Erythroblast (primary cell): Measurements from ENCODE around the gene COQ6.
"Not testable (repeated sequence)": the region's sequence is repeated elsewhere in the genome, so short reads cannot be mapped to it uniquely, and the experiment has no call there.

Experiments used
- DNase-seq, 2 experiments: peaks; one replicate each; lab custom pipeline; 2025; lab: John Stamatoyannopoulos, UW
- GATA1 ChIP-seq: IDR thresholded peaks from 2 replicates; pipeline ENCODE4 v1.6.1; 2011; ENCODE audit warnings: low read depth, mild to moderate bottlenecking, control low read depth, low read length, moderate library complexity
- POLR2A ChIP-seq: IDR thresholded peaks from 2 replicates; pipeline ENCODE4 v1.6.1; 2011; ENCODE audit warnings: mild to moderate bottlenecking, low read length

The COQ6 gene

DNA sequence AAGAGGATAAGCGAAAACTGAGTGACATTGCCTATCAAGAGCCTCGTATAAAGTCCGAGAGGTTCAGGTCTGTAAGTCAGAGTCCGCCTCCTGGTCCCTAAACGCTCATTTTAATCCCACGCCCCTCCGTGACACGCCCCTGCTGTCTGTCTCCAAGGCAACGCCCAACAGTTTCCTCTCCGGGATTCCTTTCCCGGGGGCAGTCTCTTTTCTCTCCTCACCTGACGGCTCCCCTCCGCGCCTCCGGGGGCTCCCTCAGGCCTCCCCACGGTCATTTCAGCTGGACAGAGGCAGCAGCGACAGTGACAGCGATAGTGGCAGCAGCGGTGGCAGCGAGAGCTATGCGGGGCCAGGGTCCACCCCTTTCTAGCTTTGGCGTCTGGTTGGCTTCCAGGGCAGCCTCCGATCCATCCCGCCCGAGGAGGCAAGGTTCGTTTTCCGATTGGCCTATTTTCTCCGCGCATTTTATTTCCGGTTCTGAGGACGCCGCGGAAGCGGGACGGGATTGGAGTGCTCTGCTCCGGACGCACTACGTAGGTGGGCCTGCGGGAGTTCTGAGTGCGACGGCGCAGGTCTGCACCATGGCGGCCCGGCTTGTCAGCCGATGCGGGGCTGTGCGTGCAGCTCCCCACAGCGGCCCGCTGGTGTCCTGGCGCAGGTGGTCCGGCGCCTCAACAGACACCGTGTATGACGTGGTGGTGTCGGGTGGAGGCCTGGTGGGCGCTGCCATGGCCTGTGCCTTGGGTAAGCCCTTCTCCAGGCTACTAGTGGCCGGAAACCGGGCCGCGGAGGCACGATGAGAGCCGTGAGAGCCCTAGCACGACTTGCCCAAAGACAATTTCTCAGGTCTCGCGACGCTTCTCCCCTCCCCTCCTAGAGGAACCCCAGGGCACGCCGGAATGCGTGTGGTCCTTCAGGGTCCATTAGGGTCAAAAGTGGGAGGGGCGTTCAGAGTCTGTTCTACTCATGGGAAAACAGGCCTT, at the start of gene COQ6, which contains the start of gene FAM161B:
TSS of gene COQ6 (plus strand) at position 551 of the 983 bp plus-strand sequence. CDS start at position 582, 31 bp downstream.
TSS of gene FAM161B (minus strand) at position 343 of the 983 bp plus-strand sequence. CDS start at position 275, 68 bp downstream.
- peak; percentile 96 for DNase-seq
- peak; percentile 93 for TF ChIP-seq POLR2A
- no peak for TF ChIP-seq GATA1

DNA sequence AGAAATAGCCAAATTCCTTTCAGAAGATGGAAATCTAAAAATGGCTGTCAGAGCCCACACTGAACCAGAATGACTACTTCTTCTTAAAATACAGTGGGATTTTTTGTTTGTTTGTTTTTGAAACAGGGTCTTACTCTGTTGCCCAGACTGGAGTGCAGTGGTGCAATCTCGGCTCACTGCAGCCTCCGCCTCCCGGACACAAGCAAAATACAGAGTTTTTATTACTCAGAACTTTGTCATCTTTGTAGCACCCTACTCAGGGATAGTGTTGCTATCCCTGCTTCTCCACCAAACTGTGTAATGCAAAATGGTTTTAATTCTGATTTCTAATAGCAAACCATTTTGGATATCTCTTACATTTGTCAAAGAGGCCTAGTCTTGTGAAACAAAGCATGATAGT, 47.1 kb upstream of the COQ6 start:
- TF ChIP-seq GATA1 (no peak), POLR2A (no peak)
- no peak for DNase-seq

DNA sequence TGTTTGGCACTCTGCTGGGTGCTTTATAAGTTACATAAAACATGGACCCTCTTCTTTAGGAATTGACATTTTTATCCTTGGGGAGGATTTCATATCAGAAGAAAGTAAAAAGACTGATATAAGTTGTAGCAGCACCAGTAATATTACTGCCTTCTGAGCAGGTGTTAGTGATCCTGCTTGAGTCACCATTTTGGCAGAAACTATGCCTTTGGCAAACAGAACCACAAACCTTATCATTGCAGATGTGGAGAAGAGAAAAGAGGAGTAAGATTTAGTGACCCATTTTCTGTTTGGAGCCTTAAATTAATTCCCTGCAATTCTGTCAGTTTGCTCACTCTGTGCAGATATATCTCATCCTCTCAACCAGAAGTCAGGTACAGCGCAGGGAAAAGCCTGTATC, 40.4 kb upstream of the COQ6 start:
- no peak for DNase-seq
- TF ChIP-seq GATA1, result no peak

DNA sequence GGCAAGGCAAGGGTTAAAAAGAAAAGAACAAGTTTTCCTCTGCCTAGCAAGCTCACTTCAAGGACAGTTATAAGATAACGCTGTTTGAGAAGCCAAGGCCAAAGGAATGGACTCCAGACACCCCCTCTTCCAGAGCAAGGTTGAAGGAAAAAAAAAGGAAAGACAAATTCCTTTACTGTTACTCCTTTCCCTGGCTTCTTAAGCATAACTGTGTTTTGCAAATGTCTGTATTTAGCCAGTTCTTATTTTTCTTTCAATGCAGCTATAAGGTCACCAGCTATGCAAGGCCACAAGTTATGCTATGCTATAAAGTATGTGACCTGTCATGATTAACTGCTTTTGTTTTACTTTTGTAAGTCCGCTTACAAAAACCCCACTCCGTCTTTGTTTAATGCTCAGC, 36.8 kb upstream of the COQ6 start:
- DNase-seq, result no peak
- TF ChIP-seq GATA1, result no peak
- TF ChIP-seq POLR2A, result no peak

DNA sequence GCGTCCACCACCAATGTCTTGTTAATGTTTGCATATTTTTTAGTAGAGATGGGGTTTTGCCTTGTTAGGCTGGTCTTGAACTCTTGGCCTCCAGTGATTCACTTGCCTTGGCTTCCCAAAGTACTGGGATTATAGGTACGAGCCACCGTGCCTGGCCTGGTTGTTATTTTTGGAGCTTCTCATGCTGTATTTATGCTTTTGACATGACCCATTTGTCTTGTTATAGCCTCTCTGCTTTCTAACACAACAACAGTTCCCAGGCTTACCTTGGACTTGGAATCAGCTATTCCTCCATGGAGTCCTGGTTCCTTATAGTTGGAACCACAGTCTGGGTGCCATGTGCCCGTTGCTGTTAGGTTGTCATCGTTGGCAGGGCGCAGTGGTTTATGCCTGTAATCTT, 33.8 kb upstream of the COQ6 start:
- TF ChIP-seq GATA1, result no peak
- TF ChIP-seq POLR2A, result no peak
- no peak for DNase-seq

DNA sequence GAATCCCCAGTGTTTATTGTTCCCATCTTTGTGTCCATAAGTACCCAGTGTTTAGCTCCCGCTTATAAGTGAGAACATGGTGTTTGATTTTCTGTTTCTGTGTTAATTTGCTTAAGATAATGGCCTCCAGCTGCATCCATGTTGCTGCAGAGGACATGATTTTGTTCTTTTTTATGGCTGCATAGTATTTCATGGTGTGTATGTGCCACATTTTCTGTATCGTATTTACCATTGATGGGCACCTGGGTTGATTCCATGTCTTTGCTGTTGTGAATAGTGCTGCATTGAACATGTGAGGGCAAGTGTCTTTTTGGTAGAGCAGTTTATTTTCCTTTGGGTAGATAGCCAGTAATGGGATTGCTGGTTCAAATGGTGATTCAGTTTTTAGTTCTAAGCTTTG, 30.6 kb upstream of the COQ6 start:
- not testable (repeated sequence) for DNase-seq

DNA sequence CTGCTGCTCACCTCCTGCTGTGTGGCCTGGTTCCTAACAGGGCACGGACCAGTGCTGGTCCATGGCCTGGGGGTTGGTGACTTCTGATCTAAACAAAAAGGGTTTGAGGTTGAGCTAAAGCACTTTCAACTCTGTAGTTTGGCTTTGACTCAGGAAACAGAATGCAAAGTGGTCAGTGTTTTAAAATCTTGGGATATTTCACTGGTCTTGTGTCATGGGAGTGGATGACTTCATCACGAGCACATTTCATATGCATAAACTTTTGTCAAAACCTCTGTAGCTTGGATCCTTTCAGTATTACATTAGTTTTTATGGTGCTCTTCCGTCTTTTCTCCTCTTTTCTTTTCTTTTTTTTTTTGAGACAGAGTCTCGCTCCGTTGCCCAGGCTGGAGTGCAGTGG, 25.8 kb upstream of the COQ6 start:
- DNase-seq, result no peak
- no peak for TF ChIP-seq POLR2A
- TF ChIP-seq GATA1, result no peak

DNA sequence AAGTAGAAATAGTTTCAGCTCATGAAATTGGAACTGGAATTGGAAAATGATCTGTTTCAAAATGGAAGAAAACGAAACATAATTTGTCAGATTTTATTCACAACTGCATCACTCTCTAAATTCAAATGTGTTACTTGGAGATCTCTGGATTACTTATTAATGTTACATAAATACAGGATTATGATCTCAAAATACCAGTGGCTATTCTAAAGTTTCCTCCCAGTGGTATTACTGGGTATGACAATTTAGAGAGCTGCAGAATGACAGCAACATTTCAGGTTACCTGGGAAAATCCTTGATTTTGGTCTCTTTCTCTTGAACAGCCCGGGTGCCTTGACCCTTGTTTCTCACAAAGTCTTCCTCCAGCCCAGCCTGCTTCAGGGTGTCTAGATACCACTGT, 14.4 kb upstream of the COQ6 start:
- peak; percentile 12 to 13 for DNase-seq

DNA sequence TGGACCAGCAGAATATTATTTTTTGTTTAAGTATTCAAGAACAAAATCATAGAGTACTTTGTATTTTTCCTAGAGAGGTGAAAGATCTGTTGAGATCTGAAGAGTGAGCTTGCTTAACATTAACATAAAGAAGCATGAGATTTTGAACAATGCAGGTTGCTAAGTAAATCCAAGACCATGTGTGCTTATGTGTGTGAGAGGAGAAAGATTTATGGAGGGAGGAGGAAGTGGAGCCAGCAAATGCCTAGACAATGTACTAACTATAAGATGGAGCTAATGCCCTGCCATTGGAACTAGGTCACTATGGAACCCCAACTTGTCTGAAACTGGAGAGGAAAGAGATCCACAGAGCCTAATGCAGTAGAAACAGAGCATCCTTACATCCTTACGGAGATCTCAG, 13.6 kb upstream of the COQ6 start:
- no peak for DNase-seq
- TF ChIP-seq GATA1 (no peak), POLR2A (no peak)

More for the DNA sequence above, 14.4 kb upstream of the COQ6 start:
- TF ChIP-seq GATA1, result no peak
- TF ChIP-seq POLR2A, result no peak

DNA sequence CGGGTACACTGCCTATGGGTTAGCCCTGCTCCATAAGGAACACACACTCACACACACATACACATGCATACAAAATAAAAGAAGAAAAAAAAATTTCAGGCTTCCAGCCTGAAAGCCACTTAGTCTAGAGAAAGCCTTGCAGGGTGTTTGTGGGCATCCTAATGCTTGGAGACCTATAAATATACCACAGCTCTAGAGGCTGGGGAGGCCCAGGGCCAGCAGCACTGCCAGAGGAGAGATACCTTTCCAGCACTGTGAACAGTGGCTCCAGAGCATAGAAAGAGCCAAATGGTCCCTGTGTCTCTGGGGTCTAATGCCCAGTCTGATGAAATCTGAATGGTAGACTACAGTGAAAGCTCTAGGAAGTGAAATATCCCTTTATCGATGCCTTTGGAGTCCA, 13.1 kb upstream of the COQ6 start:
- TF ChIP-seq POLR2A (no peak), GATA1 (no peak)
- DNase-seq, result no peak

DNA sequence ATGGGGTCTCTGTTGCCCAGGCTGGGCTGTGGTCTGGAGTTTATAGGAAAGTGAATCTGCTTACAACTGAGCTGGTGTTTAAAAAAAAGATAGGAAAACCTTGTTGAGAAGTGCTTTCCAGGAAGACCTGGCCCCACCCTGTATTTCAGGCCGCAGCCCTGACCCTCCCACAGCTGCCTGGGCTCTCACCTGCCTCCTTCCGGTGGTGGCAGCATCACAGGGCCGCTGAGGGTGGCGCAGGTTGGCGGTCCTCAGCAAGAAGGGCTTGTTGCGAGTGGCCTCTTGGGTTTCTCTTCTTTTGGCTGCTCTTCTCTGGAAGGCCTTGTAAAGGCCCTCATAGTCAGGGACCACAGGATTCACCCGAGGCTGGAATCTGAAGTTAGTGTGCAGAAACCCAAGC, 7.9 kb upstream of the COQ6 start:
- DNase-seq, result no peak
- TF ChIP-seq POLR2A, result no peak
- no peak for TF ChIP-seq GATA1

DNA sequence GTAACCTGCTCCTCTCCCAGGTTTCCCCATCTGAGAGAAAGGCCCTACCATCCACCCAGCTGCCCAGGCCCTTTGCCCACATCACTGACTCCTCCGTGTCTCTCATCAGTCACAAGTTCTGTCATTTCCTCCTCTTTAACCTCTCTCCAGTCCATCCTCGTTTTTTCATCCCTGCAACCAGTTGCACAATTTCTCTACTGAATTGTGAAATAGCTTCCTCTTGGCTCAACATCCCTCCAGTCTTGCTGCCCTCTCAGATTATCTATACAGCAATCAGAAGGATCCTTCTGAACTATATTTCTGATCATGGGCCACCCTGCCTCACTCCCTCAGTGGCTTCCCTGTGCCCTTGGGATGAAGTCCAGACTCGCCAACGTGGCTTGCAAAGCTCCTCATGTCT, 7.0 kb upstream of the COQ6 start:
- TF ChIP-seq GATA1 (no peak), POLR2A (no peak)
- peak in 1 of 2 experiments; percentile 24 for DNase-seq

DNA sequence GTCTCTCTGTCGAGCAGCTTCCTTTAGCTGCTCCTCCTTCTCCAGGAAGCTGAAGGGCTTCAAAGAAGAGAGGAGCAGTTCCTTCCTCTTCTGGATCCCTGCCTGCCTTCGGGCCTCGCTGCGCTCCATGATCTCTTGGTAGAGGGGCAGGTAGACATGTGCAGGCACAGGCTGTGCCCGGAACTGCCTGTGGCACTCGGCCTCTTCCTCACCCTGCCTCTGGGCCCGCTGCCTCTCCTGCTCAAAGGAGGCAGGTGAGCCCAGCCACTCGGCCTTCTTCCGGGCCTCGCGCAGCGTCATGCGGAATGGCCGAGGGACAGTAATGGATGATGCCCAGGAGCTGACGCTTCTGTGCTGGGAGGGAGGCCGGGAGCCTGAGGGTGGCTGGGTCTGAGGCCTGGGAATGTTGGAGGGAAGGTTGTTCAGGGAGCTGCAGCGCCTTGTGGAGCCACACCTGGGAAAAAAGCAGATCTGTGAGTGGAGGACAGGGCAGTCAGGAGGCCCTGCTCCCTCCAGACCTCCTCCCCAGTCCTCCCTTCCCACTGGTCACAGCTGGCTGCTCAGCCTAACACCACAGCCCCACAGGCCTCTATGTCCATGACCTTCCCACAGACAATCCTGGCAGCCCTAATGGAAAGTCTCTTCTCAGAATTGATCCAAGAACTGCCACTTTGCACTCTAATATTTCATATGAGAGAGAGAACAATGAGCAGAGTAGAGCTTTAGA, 5.5 kb upstream of the COQ6 start:
- TF ChIP-seq POLR2A (no peak), GATA1 (no peak)
- DNase-seq, result no peak

DNA sequence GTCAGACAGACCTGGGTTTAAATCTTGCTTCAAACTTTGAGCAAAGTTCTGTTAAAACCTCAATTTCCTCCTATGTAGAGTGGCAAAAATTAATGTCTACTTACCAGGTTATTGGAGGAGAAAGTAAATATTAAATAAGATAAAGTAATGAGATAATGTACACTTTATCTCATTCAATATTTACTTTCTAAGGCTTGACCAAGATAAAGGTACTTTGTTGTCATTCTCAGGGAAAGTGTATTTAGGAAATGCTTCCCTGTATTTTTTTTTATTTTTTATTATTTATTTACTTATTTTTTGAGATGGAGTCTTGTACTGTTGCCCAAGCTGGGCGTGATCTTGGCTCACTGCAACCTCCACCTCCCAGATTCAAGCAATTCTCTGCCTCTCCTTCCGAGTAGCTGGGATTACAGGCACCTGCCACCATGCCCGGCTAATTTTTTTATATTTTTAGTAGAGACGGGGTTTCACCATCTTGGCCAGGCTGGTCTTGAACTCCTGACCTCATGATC, 4.9 kb upstream of the COQ6 start:
- no peak for DNase-seq
- TF ChIP-seq GATA1, result no peak
- no peak for TF ChIP-seq POLR2A

DNA sequence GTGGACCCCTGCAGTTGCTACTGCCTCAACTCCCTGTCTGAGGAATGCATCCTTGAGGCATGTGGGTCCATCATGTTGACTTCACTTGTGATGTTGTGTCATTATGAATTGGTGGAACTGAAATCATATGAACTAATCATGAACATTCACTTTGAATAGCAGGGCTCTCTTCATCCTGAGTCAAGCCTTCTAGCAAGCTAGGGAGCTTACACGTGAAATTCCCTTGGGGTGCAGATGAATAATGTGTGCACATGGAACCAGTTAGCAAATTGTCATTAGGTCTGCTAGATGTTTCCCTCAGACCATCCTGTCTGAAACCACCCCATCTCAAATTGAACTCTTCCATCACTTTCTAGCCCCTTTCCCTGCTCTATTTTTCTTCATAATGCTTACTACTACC, 3.6 kb downstream of the COQ6 start:
- TF ChIP-seq POLR2A (no peak), GATA1 (no peak)

More for the DNA sequence above, 3.6 kb downstream of the COQ6 start:
- DNase-seq, result no peak
